Muscle of leg (tissue), 11 donors: ENCODE measurements around the gene ZFAND6. TPM values are rescaled to one million over a fixed set of nuclear protein-coding genes. Genes with fewer than 3 reads are reported as not detected.
A peak's percentile ranks its signal among the peaks of the same experiment; 100 is the strongest.

Source experiments
- DNase-seq: peaks from one replicate; pipeline ENCODE4 v3.0.0; 2013
- H3K27ac ChIP-seq: one replicate; pipeline ENCODE4 v1.5.1; 2013; ENCODE audit warnings: mild to moderate bottlenecking, low read length, control low read depth
- H3K27me3 ChIP-seq: one replicate; pipeline ENCODE4 v1.6.1; 2013; ENCODE audit warnings: low read length; ENCODE audit not compliant: control insufficient read depth, insufficient read depth
- H3K36me3 ChIP-seq: one replicate; pipeline ENCODE4 v1.6.1; 2013; ENCODE audit warnings: low read length; ENCODE audit not compliant: control insufficient read depth, insufficient read depth
- H3K4me1 ChIP-seq: one replicate; pipeline ENCODE4 v1.6.1; 2013; ENCODE audit warnings: low read length; ENCODE audit not compliant: control insufficient read depth, insufficient read depth
- H3K4me3 ChIP-seq: one replicate; pipeline ENCODE4 v1.5.1; 2013; ENCODE audit warnings: low read length, control low read depth
- H3K9me3 ChIP-seq: replicated peaks from 2 replicates; pipeline ENCODE4 v1.6.1; 2013; ENCODE audit warnings: low read depth, low read length; ENCODE audit not compliant: control insufficient read depth
- WGBS: methylation state at CpG from one replicate; pipeline ENCODE4 v1.1.5; 2013; ENCODE audit warnings: missing lambda C conversion rate; ENCODE audit not compliant: insufficient coverage; 5-methylcytosine and 5-hydroxymethylcytosine counted together
- polyA plus RNA-seq, 8 donors: library from polyadenylated mRNA; unstranded; fragments of 120-200 nt; gene quantifications; one replicate each; pipeline versions ENCODE4 v1.2.1 to v1.2.3, GENCODE V29; 2013; ENCODE audit warnings: inconsistent platforms in 1 of 8, low replicate concordance in 1 of 8; ENCODE audit not compliant: insufficient read length in 8 of 8, insufficient read depth in 1 of 8
- total RNA-seq: library from RNA; stranded (reverse); fragments of 120-200 nt; gene quantifications from one replicate; pipeline ENCODE4 v1.2.4, GENCODE V29; 2013

Gene ZFAND6
- total and polyA plus RNA-seq, 9 donors: 95.6 to 115 (median 105) TPM

GRCh38 chr15:80172401-80172800 is 112.9 kb downstream of the ZFAND6 start:
- 85% methylated on average over 4 of the region's 8 CpGs for WGBS
- H3K9me3 ChIP-seq: no peaks in the 10 kb centered on the region
- no peaks in the 10 kb centered on the region for H3K27me3 ChIP-seq
- H3K4me1 ChIP-seq: no peaks in the 10 kb centered on the region
- no peak overlapping the region for H3K27ac ChIP-seq
- peaks cover 3% of the 10 kb centered on the region for H3K36me3 ChIP-seq
- no peak overlapping the region for H3K4me3 ChIP-seq
- no peak for DNase-seq

GRCh38 chr15:80173022-80173759 is 113.7 kb downstream of the ZFAND6 start:
- Histone ChIP-seq H3K36me3 (peaks cover 3% of the 10 kb centered on the region), H3K9me3 (no peaks in the 10 kb centered on the region), H3K27me3 (no peaks in the 10 kb centered on the region), H3K4me1 (no peaks in the 10 kb centered on the region), H3K4me3 (no peak overlapping the region), H3K27ac (no peak overlapping the region)
- 76% methylated on average over 10 of the region's 10 CpGs for WGBS
- peak; percentile 55 for DNase-seq

GRCh38 chr15:80174017-80174746 is 114.7 kb downstream of the ZFAND6 start:
- H3K27ac ChIP-seq: no peak overlapping the region
- peaks cover 3% of the 10 kb centered on the region for H3K36me3 ChIP-seq
- no peak for DNase-seq
- 86% methylated on average over 11 of the region's 11 CpGs for WGBS
- no peaks in the 10 kb centered on the region for H3K27me3 ChIP-seq
- H3K4me3 ChIP-seq: no peak overlapping the region
- H3K9me3 ChIP-seq: no peaks in the 10 kb centered on the region
- no peaks in the 10 kb centered on the region for H3K4me1 ChIP-seq

- Histone ChIP-seq H3K36me3 (peaks cover 4% of the 10 kb centered on the region), H3K4me3 (no peak overlapping the region), H3K4me1 (peaks cover 2% of the 10 kb centered on the region), H3K27me3 (no peaks in the 10 kb centered on the region), H3K9me3 (no peaks in the 10 kb centered on the region), H3K27ac (no peak overlapping the region)
- WGBS: 98% methylated on average over 7 of the region's 9 CpGs
- DNase-seq: no peak
Observed at GRCh38 chr15:80175436-80175835, 116.0 kb downstream of the ZFAND6 start.

GRCh38 chr15:80176443-80176842 is 117.0 kb downstream of the ZFAND6 start:
- Histone ChIP-seq H3K27me3 (no peaks in the 10 kb centered on the region), H3K4me3 (no peak overlapping the region), H3K9me3 (no peaks in the 10 kb centered on the region), H3K27ac (no peak overlapping the region), H3K36me3 (peaks cover 5% of the 10 kb centered on the region), H3K4me1 (peaks cover 7% of the 10 kb centered on the region)
- 93% methylated on average over 3 of the region's 6 CpGs for WGBS
- no peak for DNase-seq

GRCh38 chr15:80177156-80177555 is 117.7 kb downstream of the ZFAND6 start:
- no peak for DNase-seq
- Histone ChIP-seq H3K4me3 (no peak overlapping the region), H3K27ac (no peak overlapping the region), H3K36me3 (peaks cover 5% of the 10 kb centered on the region), H3K4me1 (peaks cover 13% of the 10 kb centered on the region), H3K27me3 (no peaks in the 10 kb centered on the region), H3K9me3 (no peaks in the 10 kb centered on the region)
- WGBS: 63% methylated on average over 2 of the region's 2 CpGs

GRCh38 chr15:80179025-80179759 is 119.7 kb downstream of the ZFAND6 start:
- H3K4me3 ChIP-seq: no peak overlapping the region
- H3K27me3 ChIP-seq: no peaks in the 10 kb centered on the region
- no peak overlapping the region for H3K27ac ChIP-seq
- WGBS: 91% methylated on average over 14 of the region's 17 CpGs
- no peaks in the 10 kb centered on the region for H3K9me3 ChIP-seq
- DNase-seq: peak; percentile 46
- peaks cover 3% of the 10 kb centered on the region for H3K36me3 ChIP-seq
- H3K4me1 ChIP-seq: peaks cover 29% of the 10 kb centered on the region

GRCh38 chr15:80179935-80180334 is 120.5 kb downstream of the ZFAND6 start:
- Histone ChIP-seq H3K9me3 (no peaks in the 10 kb centered on the region), H3K4me1 (peaks cover 29% of the 10 kb centered on the region), H3K36me3 (peaks cover 3% of the 10 kb centered on the region), H3K4me3 (no peak overlapping the region), H3K27me3 (no peaks in the 10 kb centered on the region), H3K27ac (no peak overlapping the region)
- WGBS: 84% methylated on average over 13 of the region's 16 CpGs
- peak; percentile 23 for DNase-seq

GRCh38 chr15:80180468-80180867 is 121.0 kb downstream of the ZFAND6 start:
- no peak overlapping the region for H3K4me3 ChIP-seq
- peaks cover 6% of the 10 kb centered on the region for H3K36me3 ChIP-seq
- WGBS: 56% methylated on average over 5 of the region's 7 CpGs

GRCh38 chr15:80180986-80181385 is 121.5 kb downstream of the ZFAND6 start:
- Histone ChIP-seq H3K4me1 (peaks cover 29% of the 10 kb centered on the region), H3K27me3 (no peaks in the 10 kb centered on the region), H3K4me3 (no peak overlapping the region), H3K9me3 (no peaks in the 10 kb centered on the region), H3K36me3 (peaks cover 11% of the 10 kb centered on the region), H3K27ac (no peak overlapping the region)
- DNase-seq: no peak
- 86% methylated on average over 9 of the region's 10 CpGs for WGBS

More at GRCh38 chr15:80180468-80180867, 121.0 kb downstream of the ZFAND6 start:
- DNase-seq: no peak
- Histone ChIP-seq H3K27me3 (no peaks in the 10 kb centered on the region), H3K9me3 (no peaks in the 10 kb centered on the region), H3K27ac (no peak overlapping the region), H3K4me1 (peaks cover 29% of the 10 kb centered on the region)
